Liver (tissue), 9 donors: ENCODE data around the gene CRIP1. TPM values are rescaled to one million over a fixed set of nuclear protein-coding genes. Genes with fewer than 3 reads are reported as not detected.
A peak's percentile ranks its signal among the peaks of the same experiment; 100 is the strongest.

Experiments
- DNase-seq: peaks from one replicate; pipeline ENCODE4 v3.0.0-alpha.2; 2017; ENCODE audit warnings: low spot score
- H3K27ac ChIP-seq, 2 donors: one replicate each; pipeline ENCODE4 v1.7.0; 2013; ENCODE audit warnings: inconsistent platforms in 2 of 2, low read length in 2 of 2, control low read depth in 1 of 2, low read depth in 1 of 2, mild to moderate bottlenecking in 1 of 2
- H3K27me3 ChIP-seq, 4 donors: one replicate each; pipeline versions ENCODE4 v1.6.1 to v1.7.0; 2013; ENCODE audit warnings: low read length in 3 of 4, inconsistent platforms in 1 of 4, mild to moderate bottlenecking in 1 of 4, moderate library complexity in 1 of 4; ENCODE audit not compliant: control insufficient read depth in 4 of 4, insufficient read depth in 4 of 4
- H3K36me3 ChIP-seq, 4 donors: one replicate each; pipeline versions ENCODE4 v1.6.1 to v1.7.0; 2013; ENCODE audit warnings: low read length in 3 of 4, mild to moderate bottlenecking in 3 of 4, low read depth in 1 of 4, moderate library complexity in 1 of 4; ENCODE audit not compliant: control insufficient read depth in 4 of 4, insufficient read depth in 3 of 4
- H3K4me1 ChIP-seq, 4 donors: one replicate each; pipeline versions ENCODE4 v1.6.1 to v1.7.0; 2013; ENCODE audit warnings: low read length in 3 of 4, mild to moderate bottlenecking in 3 of 4, moderate library complexity in 1 of 4; ENCODE audit not compliant: control insufficient read depth in 4 of 4, insufficient read depth in 4 of 4
- H3K4me3 ChIP-seq, 3 donors: one replicate each; pipeline versions ENCODE4 v1.6.1 to v1.7.0; 2013; ENCODE audit warnings: low read length in 3 of 3, control low read depth in 1 of 3, low read depth in 1 of 3, mild to moderate bottlenecking in 1 of 3
- H3K9ac ChIP-seq, 2 donors: one replicate each; pipeline ENCODE4 v1.7.0; 2013; ENCODE audit warnings: low read length in 2 of 2, mild to moderate bottlenecking in 2 of 2, moderate library complexity in 2 of 2, control low read depth in 1 of 2, low read depth in 1 of 2
- H3K9me3 ChIP-seq, 4 donors: one replicate each; pipeline versions ENCODE4 v1.6.1 to v1.7.0; 2013; ENCODE audit warnings: low read length in 3 of 4; ENCODE audit not compliant: control insufficient read depth in 4 of 4
- ATF3 ChIP-seq: IDR thresholded peaks from 2 replicates; pipeline ENCODE4 v1.6.1; 2016; ENCODE audit warnings: antibody characterized with exemption
- CTCF ChIP-seq: fragments of 150-350 bp; IDR thresholded peaks from 2 replicates; pipeline ENCODE4 v1.5.1; 2017; ENCODE audit warnings: improper control_type of control experiment, low read depth, low read length; ENCODE audit not compliant: missing input control
- EGR1 ChIP-seq, 2 donors: IDR thresholded peaks; 2 replicates each; pipeline ENCODE4 v1.6.1; 2016 to 2018; ENCODE audit warnings: antibody characterized with exemption in 2 of 2, low read depth in 2 of 2
- FOXA1 ChIP-seq: IDR thresholded peaks from 2 replicates; pipeline ENCODE4 v1.6.1; 2016; ENCODE audit warnings: antibody characterized with exemption
- FOXA2 ChIP-seq: IDR thresholded peaks from 2 replicates; pipeline ENCODE4 v1.6.1; 2016; ENCODE audit warnings: antibody characterized with exemption
- GABPA ChIP-seq, 2 donors: IDR thresholded peaks in 1 of 2; conservative IDR thresholded peaks in 1 of 2; 2 replicates each; pipeline ENCODE4 v1.6.1; 2016; ENCODE audit warnings: antibody characterized with exemption in 2 of 2, mild to moderate bottlenecking in 1 of 2, moderate library complexity in 1 of 2
- HNF4A ChIP-seq, 2 donors: conservative IDR thresholded peaks; 2 replicates each; pipeline ENCODE4 v1.6.1; 2016; ENCODE audit warnings: antibody characterized with exemption in 2 of 2, mild to moderate bottlenecking in 2 of 2
- HNF4G ChIP-seq: IDR thresholded peaks from 2 replicates; pipeline ENCODE4 v1.6.1; 2016; ENCODE audit warnings: antibody characterized with exemption
- JUND ChIP-seq, 2 donors: IDR thresholded peaks; 2 replicates each; pipeline ENCODE4 v1.6.1; 2016; ENCODE audit warnings: antibody characterized with exemption in 2 of 2
- MAX ChIP-seq: IDR thresholded peaks from 2 replicates; pipeline ENCODE4 v1.6.1; 2016; ENCODE audit warnings: antibody characterized with exemption
- RAD21 ChIP-seq, 2 donors: IDR thresholded peaks; 2 replicates each; pipeline ENCODE4 v1.6.1; 2016; ENCODE audit warnings: antibody characterized with exemption in 2 of 2, mild to moderate bottlenecking in 2 of 2
- RXRA ChIP-seq, 2 donors: IDR thresholded peaks; 2 replicates each; pipeline ENCODE4 v1.6.1; 2017 to 2018; ENCODE audit warnings: antibody characterized with exemption in 2 of 2, mild to moderate bottlenecking in 1 of 2
- TAF1 ChIP-seq: conservative IDR thresholded peaks from 2 replicates; pipeline ENCODE4 v1.6.1; 2016; ENCODE audit warnings: antibody characterized with exemption, mild to moderate bottlenecking
- YY1 ChIP-seq: IDR thresholded peaks from 2 replicates; pipeline ENCODE4 v1.6.1; 2016; ENCODE audit warnings: antibody characterized with exemption, mild to moderate bottlenecking
- WGBS: extraction: QIAGEN DNeasy Blood & Tissue Kit; methylation state at CpG from one replicate; pipeline ENCODE4 v1.1.7; 2013; 5-methylcytosine and 5-hydroxymethylcytosine counted together
- polyA plus RNA-seq, 2 donors: library from polyadenylated mRNA; stranded (reverse) in 1 of 2; unstranded in 1 of 2; fragments of 200-250 nt in 1 of 2; fragments of >200 nt in 1 of 2; fragmentation: Nextera tagmentation in 1 of 2; extraction: Ambion mirVana in 1 of 2; gene quantifications; one replicate each; pipeline versions ENCODE4 v1.2.1 to v1.2.3, GENCODE V29; 2013 to 2015
- total RNA-seq, 2 donors: library from RNA; depleted of rRNA; stranded (reverse); fragments of >200 nt; gene quantifications; one replicate each; pipeline ENCODE4 v1.2.3, GENCODE V29; 2014
- donor health status: healthy.
- donor health status: healthy.
- donor health status: healthy.
- donor health status: healthy.
- donor health status: healthy.

Gene CRIP1
- total and polyA plus RNA-seq, 4 donors = 1.4 to 11.4 (median 3.9) TPM

GRCh38 chr14:105536051-105536450 is 49.4 kb downstream of the CRIP1 start:
- Histone ChIP-seq H3K36me3 (no peaks in the 10 kb centered on the region), H3K9ac (no peak overlapping the region), H3K9me3 (no peaks in the 10 kb centered on the region), H3K4me3 (no peak overlapping the region), H3K27ac (no peak overlapping the region), H3K4me1 (no peaks in the 10 kb centered on the region), H3K27me3 (peaks cover 0 to 4% (median 0%) of the 10 kb centered on the region in 4 donors)
- 74% methylated on average over 7 of the region's 7 CpGs for WGBS
- TF ChIP-seq FOXA2 (no peak), TAF1 (no peak), EGR1 (IDR thresholded peaks at IDR 0.05; ENCODE audit: low read depth in 2 of 2) (no peak), YY1 (no peak), JUND (IDR thresholded peaks at IDR 0.05) (no peak)
- DNase-seq = no peak

GRCh38 chr14:105536691-105537579 is 50.2 kb downstream of the CRIP1 start:
- no peak overlapping the region for H3K9ac ChIP-seq
- H3K9me3 ChIP-seq = no peaks in the 10 kb centered on the region
- DNase-seq = no peak
- no peaks in the 10 kb centered on the region for H3K4me1 ChIP-seq
- no peak overlapping the region for H3K4me3 ChIP-seq
- H3K27me3 ChIP-seq = peaks cover 0 to 4% (median 0%) of the 10 kb centered on the region in 4 donors
- WGBS = 73% methylated on average over 34 of the region's 34 CpGs
- no peak overlapping the region for H3K27ac ChIP-seq
- TF ChIP-seq RXRA (IDR thresholded peaks at IDR 0.05) (no peak), HNF4A (conservative IDR thresholded peaks at IDR 0.05) (no peak), ATF3 (no peak), GABPA (IDR thresholded peaks at IDR 0.05 in 1 of 2, conservative IDR thresholded peaks at IDR 0.05 in 1 of 2) (no peak), MAX (no peak), FOXA1 (no peak), CTCF (no peak), FOXA2 (no peak)
- no peaks in the 10 kb centered on the region for H3K36me3 ChIP-seq

- H3K4me3 ChIP-seq = no peak overlapping the region
- 22% methylated on average over 30 of the region's 30 CpGs for WGBS
- H3K27ac ChIP-seq = no peak overlapping the region
- no peaks in the 10 kb centered on the region for H3K4me1 ChIP-seq
- peaks cover 0 to 4% (median 0%) of the 10 kb centered on the region in 4 donors for H3K27me3 ChIP-seq
- no peak overlapping the region for H3K9ac ChIP-seq
- H3K9me3 ChIP-seq = no peaks in the 10 kb centered on the region
- no peaks in the 10 kb centered on the region for H3K36me3 ChIP-seq
- TF ChIP-seq RAD21 (IDR thresholded peaks at IDR 0.05) (peak in 1 of 2 donors; percentile 60), TAF1 (no peak), HNF4G (no peak), CTCF (peak; percentile 81)
- DNase-seq = peak; percentile 76
Measured at GRCh38 chr14:105537580-105538474, 51.1 kb downstream of the CRIP1 start.
